ENCODE results near the gene TTL.
A peak's percentile ranks its signal among the peaks of the same experiment; 100 is the strongest.
"Not testable (repeated sequence)": the region's sequence is repeated elsewhere in the genome, so short reads cannot be mapped to it uniquely, and the experiment has no call there.

TTL gene

GRCh38 chr2:112476434-112476833 is 5.5 kb upstream of the TTL start:
- no peak for DNase-seq

GRCh38 chr2:112480530-112481049 is 1.4 kb upstream of the TTL start:
- peak; percentile 8 for DNase-seq

- peak; percentile 77 for DNase-seq
Observed at GRCh38 chr2:112481050-112481527, 867 bp upstream of the TTL start.

- peak; percentile 13 for DNase-seq
Observed at GRCh38 chr2:112482309-112483041, 519 bp downstream of the TTL start.

GRCh38 chr2:112483042-112483473 is 1.1 kb downstream of the TTL start:
- DNase-seq, result no peak

GRCh38 chr2:112483831-112484230 is 1.9 kb downstream of the TTL start:
- DNase-seq, result no peak

GRCh38 chr2:112485849-112486248 is 3.9 kb downstream of the TTL start:
- DNase-seq, result no peak

GRCh38 chr2:112486895-112487294 is 4.9 kb downstream of the TTL start:
- DNase-seq, result no peak

- no peak for DNase-seq
Observed at GRCh38 chr2:112487444-112487961, 5.5 kb downstream of the TTL start.

GRCh38 chr2:112488201-112488600 is 6.2 kb downstream of the TTL start:
- DNase-seq, result no peak

- no peak for DNase-seq
Observed at GRCh38 chr2:112491946-112492345, 10.0 kb downstream of the TTL start.

GRCh38 chr2:112493048-112493447 is 11.1 kb downstream of the TTL start:
- DNase-seq, result no peak

GRCh38 chr2:112493858-112494648 is 12.1 kb downstream of the TTL start:
- DNase-seq, result no peak

- DNase-seq, result no peak
Observed at GRCh38 chr2:112494828-112495227, 12.9 kb downstream of the TTL start.

- not testable (repeated sequence) for DNase-seq
Observed at GRCh38 chr2:112495878-112496277, 13.9 kb downstream of the TTL start.

GRCh38 chr2:112500850-112501484 is 19.0 kb downstream of the TTL start:
- not testable (repeated sequence) for DNase-seq

- DNase-seq, result peak; percentile 11
Observed at GRCh38 chr2:112509239-112509998, 27.5 kb downstream of the TTL start.

- no peak for DNase-seq
Observed at GRCh38 chr2:112516801-112517200, 34.8 kb downstream of the TTL start.

GRCh38 chr2:112518807-112519206 is 36.9 kb downstream of the TTL start:
- no peak for DNase-seq

- no peak for DNase-seq
Observed at GRCh38 chr2:112519506-112519905, 37.5 kb downstream of the TTL start.

- no peak for DNase-seq
Observed at GRCh38 chr2:112520234-112520783, 38.4 kb downstream of the TTL start.

GRCh38 chr2:112523291-112523777 is 41.4 kb downstream of the TTL start:
- no peak for DNase-seq

Data from activated gamma-delta T cell treated with Interleukin-2 at 50 U/mL for 16 hours (primary cell).